H7 (cell line): ENCODE data around the gene ATP5PD. TPM values are rescaled to one million over a fixed set of nuclear protein-coding genes. Genes with fewer than 3 reads are reported as not detected.
A peak's percentile ranks its signal among the peaks of the same experiment; 100 is the strongest.
"Not testable (repeated sequence)": the region's sequence is repeated elsewhere in the genome, so short reads cannot be mapped to it uniquely, and the experiment has no call there.

Source experiments
- DNase-seq: peaks from one replicate; pipeline ENCODE4 v3.0.0; 2012
- H3K27me3 ChIP-seq: 2 replicates; pipeline ENCODE4 v1.6.0; 2011; ENCODE audit warnings: mild to moderate bottlenecking, low read length; ENCODE audit not compliant: control insufficient read depth, insufficient read depth
- H3K36me3 ChIP-seq: replicated peaks from 2 replicates; pipeline ENCODE4 v1.5.1; 2011; ENCODE audit warnings: low read length; ENCODE audit not compliant: control insufficient read depth, insufficient read depth
- H3K4me3 ChIP-seq: 2 replicates; pipeline ENCODE4 v1.5.1; 2011; ENCODE audit warnings: low read depth, mild to moderate bottlenecking, control low read depth, low read length, moderate library complexity; ENCODE audit not compliant: insufficient read depth
- total RNA-seq: library from RNA; depleted of rRNA; stranded (reverse); fragments of >200 nt; shearing (Covaris generic); gene quantifications from 2 replicates; pipeline ENCODE4 v1.2.3, GENCODE V29; 2014

The ATP5PD gene
- total RNA-seq, 1 experiment from 2014 or later, result 432 TPM

DNA sequence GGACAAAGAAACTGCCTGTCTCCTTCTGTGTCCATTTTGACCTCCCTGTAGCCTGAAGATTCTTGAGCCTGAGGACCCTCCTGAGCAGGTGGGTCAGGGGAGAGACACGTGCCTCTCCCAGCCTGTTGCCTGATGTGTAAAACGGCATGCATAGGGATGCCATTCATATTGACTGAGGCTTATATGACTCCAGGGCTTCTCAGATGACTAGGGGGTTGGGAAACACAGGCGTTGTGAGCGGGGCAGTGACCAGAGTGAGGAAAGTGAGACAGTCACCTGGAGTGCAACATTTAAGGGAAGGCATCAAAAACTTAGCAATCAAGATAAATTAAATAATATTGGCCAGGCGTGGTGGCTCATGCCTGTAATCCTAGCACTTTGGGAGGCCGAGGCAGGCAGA lies 35.9 kb upstream of the ATP5PD start:
- DNase-seq, result no peak
- H3K36me3 ChIP-seq, result no peaks in the 10 kb centered on the region
- no peak overlapping the region for H3K4me3 ChIP-seq
- no peaks in the 10 kb centered on the region for H3K27me3 ChIP-seq

- no peaks in the 10 kb centered on the region for H3K36me3 ChIP-seq
- DNase-seq, result no peak
- H3K4me3 ChIP-seq, result no peak overlapping the region
- no peaks in the 10 kb centered on the region for H3K27me3 ChIP-seq
These were observed 35.1 kb upstream of the ATP5PD start for GRCh38 chr17:75081611-75082540.

GRCh38 chr17:75079023-75079373 lies 32.2 kb upstream of the ATP5PD start:
- Histone ChIP-seq H3K27me3 (no peaks in the 10 kb centered on the region), H3K4me3 (no peak overlapping the region), H3K36me3 (no peaks in the 10 kb centered on the region)
- DNase-seq, result no peak

- no peaks in the 10 kb centered on the region for H3K27me3 ChIP-seq
- H3K4me3 ChIP-seq, result no peak overlapping the region
- no peak for DNase-seq
- no peaks in the 10 kb centered on the region for H3K36me3 ChIP-seq
These were observed 31.7 kb upstream of the ATP5PD start for GRCh38 chr17:75078284-75079022.

DNA sequence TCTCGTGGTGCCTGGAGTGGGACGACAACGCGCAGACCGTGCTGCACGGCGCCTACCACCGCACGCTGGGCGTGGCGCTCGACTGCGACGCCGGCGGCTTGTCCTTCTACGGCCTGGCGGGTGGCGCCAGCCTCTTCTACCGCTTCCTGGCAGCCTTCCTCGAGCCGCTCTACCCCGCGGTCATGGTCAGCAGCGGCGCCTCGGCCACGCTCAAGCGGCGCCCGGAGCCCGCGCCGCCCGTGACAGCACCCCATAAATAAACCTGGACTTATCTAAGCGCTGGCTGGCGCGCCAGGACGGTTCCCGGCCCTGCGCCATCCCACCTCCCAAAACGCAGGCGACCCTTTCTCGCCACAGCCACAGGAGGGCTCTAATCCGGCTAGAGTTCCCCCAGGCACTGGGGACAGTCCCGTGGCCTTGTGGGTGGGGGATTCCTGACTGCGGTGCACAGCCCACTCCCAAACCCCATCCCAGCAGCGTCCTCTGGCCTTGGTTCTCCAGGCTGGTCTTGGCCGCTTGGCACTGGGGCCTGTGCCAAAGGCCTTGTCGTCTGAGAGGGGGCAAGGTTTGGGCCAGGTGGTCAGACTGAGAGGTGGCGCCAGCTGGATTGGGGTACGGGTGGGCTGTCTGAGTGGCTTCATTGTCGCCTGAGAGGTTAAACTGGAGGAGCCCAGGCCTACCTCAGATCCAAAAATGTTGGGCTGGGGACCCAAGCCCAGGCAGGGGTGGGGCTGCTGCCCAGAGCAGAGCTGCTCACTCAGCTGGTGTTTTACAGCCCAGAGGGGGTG lies 30.9 kb upstream of the ATP5PD start:
- H3K36me3 ChIP-seq, result no peaks in the 10 kb centered on the region
- H3K4me3 ChIP-seq, result no peak overlapping the region; the same call in 1 of the 2 replicates
- DNase-seq, result peak; percentile 80

DNA sequence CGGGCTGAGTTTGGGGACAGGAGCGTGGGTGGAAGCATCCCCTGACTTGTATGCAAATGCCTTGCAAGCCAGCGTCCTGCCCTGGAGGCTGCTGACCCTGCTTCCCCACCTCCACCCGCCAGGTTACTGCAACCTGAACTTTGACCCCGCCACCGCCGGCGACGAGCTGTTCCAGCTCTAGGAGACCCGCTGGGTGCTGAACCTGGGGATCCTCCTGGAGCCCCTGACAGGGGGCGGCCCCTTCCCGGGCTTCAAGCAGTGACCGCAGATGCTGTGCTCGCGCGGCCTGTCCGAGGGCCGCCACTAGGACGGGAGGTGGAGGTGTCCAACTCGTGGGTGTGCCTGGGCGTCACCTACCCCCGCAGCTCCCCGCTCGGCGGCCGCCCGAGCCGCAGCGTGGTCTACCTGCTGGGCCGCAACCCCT lies 30.3 kb upstream of the ATP5PD start:
- Histone ChIP-seq H3K4me3 (no peak overlapping the region; the same call in 1 of the 2 replicates), H3K36me3 (no peaks in the 10 kb centered on the region), H3K27me3 (no peaks in the 10 kb centered on the region)
- peak; percentile 69 for DNase-seq

More for the DNA sequence above, 30.9 kb upstream of the ATP5PD start:
- H3K27me3 ChIP-seq, result no peaks in the 10 kb centered on the region

DNA sequence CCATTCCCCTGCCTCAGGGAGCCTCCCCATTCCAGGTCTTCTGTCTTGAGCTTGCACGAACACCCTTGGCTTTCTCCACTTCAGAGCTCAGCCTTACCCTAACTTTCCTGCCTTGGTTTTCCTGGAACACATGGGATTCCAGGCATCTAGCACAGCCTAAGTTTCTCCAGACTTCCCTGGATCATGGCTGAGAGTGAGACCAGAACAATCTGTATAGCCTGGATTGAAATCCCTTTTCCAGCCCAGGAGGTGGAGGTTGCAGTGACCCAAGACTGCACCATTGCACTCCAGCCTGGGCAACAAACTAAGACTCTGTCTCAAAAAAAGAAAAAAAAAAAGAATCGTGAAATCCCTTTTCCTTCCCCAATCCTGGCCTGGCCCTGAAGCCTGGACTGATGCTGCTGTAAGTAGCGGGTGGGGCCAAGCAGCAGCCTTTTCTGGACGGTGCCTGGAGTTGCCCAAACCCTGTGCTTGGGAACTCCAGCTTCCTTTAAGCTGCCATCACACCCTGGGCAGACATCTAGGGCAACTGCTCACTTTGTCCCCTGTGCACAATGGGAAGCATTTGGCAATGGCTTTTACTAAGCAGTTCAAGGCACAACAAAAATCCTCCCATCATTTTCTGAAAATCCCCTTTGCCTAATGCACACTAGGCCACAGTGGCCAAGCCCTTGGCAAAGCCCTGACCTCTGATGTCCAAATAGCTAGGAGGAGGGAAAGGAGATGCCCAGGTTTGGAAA lies 29.0 kb upstream of the ATP5PD start:
- H3K36me3 ChIP-seq, result no peaks in the 10 kb centered on the region
- no peak overlapping the region for H3K4me3 ChIP-seq

DNA sequence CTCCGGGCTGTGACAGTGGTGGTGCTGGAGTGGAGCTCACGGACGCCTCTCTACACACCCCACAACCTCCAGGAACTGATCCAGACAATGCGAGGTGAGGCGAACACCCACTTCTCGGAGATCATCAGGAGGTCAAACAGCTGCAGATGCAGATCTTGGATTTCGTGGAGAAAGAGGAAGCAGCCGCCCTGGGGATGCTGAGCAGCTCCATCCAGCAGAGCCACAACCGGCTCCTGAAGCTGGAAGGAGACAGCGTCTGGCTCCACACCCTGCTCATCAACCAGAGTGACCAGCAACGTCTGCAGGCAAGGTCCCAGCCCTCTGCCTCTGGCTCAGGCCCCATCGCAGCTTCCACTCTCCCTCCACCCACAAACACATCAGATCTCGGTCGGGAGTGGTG lies 27.8 kb upstream of the ATP5PD start:
- DNase-seq, result no peak
- no peaks in the 10 kb centered on the region for H3K36me3 ChIP-seq

More for the DNA sequence above, 29.0 kb upstream of the ATP5PD start:
- DNase-seq, result peak; percentile 27
- H3K27me3 ChIP-seq, result no peaks in the 10 kb centered on the region

DNA sequence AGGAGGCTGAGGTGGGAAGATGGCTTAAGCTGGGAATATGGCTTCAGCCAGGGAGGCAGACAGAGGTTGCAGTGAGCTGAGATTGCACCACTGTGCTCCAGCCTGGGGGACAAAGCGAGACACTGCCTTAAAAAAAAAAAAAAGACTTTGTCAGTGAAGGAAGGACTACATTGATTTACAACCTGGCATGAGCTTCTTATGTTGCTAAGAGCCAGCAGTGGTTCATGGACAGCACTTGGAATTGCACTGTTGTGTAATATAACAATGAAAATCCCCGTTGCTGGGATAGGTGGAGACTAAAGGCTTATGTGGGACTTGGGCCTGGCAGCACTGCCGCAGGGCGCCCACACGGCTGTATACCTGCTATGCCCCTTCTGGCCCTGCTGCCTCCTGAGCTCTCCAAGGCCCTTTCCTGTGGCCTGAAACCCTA lies 26.9 kb upstream of the ATP5PD start:
- no peak overlapping the region for H3K4me3 ChIP-seq

More for the DNA sequence above, 27.8 kb upstream of the ATP5PD start:
- Histone ChIP-seq H3K27me3 (no peaks in the 10 kb centered on the region), H3K4me3 (no peak overlapping the region)

GRCh38 chr17:75072909-75073308 lies 26.1 kb upstream of the ATP5PD start:
- H3K4me3 ChIP-seq, H3K27me3 ChIP-seq, DNase-seq: not testable (repeated sequence)

More for the DNA sequence above, 26.9 kb upstream of the ATP5PD start:
- DNase-seq, result no peak
- no peaks in the 10 kb centered on the region for H3K27me3 ChIP-seq
- H3K36me3 ChIP-seq, result no peaks in the 10 kb centered on the region

DNA sequence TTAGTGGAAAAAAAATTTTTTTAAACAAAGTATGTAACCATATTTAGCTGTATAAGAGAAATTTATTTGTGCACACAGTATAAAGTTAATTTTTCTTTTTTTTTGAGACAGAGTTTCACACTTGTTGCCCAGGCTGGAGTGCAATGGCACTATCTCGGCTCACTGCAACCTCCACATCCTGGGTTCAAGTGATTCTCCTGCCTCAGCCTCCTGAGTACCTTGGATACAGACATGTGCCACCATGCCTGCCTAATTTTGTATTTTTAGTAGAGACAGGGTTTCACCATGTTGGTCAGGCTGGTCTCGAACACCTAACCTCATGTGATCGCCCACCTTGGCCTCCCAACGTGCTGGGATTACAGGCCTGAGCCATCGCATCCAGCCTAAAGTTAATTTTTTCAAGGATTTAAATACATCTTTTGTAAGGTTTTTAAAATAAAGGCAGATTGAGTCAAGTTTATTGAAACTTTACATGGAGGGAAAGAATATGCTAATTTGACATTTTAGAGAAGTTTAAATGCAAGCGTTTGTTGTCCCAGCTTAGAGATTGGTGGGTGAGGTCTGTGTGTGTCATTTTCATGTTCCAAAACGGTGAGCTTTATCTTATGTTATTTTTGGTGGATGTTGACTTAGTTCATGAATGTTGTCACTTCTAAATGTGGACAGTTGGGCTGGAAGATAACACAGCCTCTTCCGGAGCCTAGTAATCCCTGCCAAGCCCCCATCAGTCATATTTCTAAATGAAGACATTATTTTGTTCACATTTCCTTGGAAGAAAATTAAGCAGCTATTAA lies 24.9 kb upstream of the ATP5PD start:
- H3K36me3 ChIP-seq, H3K4me3 ChIP-seq, DNase-seq, H3K27me3 ChIP-seq: not testable (repeated sequence)

More at GRCh38 chr17:75072909-75073308, 26.1 kb upstream of the ATP5PD start:
- H3K36me3 ChIP-seq, result not testable (repeated sequence)

- no peaks in the 10 kb centered on the region for H3K36me3 ChIP-seq
- DNase-seq, result peak; percentile 43
- H3K4me3 ChIP-seq, result no peak overlapping the region
- no peaks in the 10 kb centered on the region for H3K27me3 ChIP-seq
These were observed 23.0 kb upstream of the ATP5PD start for GRCh38 chr17:75069783-75070182.

DNA sequence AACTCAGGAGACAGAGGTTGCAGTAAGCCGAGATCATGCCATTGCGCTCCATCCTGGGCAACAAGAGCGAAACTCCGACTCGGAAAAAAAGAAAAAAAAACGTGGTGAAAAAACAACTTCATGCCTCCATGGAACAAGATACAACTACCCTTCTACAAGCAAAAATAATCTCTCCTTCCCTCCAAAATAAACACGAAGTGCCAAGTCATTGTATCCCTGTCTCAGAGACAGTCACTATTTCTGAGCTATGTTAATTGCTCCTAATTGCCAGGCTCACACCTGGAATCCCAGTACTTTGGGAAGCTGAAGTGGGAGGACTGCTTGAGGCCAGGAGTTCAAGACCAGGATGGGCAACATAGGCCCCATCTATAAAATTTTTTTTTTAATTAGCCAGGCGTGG lies 22.0 kb upstream of the ATP5PD start:
- DNase-seq, result peak; percentile 6
- Histone ChIP-seq H3K36me3 (peaks cover 5% of the 10 kb centered on the region), H3K27me3 (no peaks in the 10 kb centered on the region), H3K4me3 (no peak overlapping the region)
